Left ventricle myocardium inferior (tissue), 1 donor: ENCODE measurements around the gene DDIT4. TPM values are rescaled to one million over a fixed set of nuclear protein-coding genes. Genes with fewer than 3 reads are reported as not detected.
"Not testable (repeated sequence)": the region's sequence is repeated elsewhere in the genome, so short reads cannot be mapped to it uniquely, and the experiment has no call there.

Experiments used
- DNase-seq: peaks from one replicate; pipeline ENCODE4 v3.0.0-alpha.2; 2020
- H3K27ac ChIP-seq: fragments of 200-600 bp; replicated peaks from 2 replicates; pipeline ENCODE4 v1.8.0; 2021
- H3K27me3 ChIP-seq: fragments of 200-600 bp; 2 replicates; pipeline ENCODE4 v1.8.0; 2021; ENCODE audit warnings: low read depth
- H3K36me3 ChIP-seq: fragments of 200-600 bp; 2 replicates; pipeline ENCODE4 v1.8.0; 2021
- H3K4me1 ChIP-seq: fragments of 200-600 bp; 2 replicates; pipeline ENCODE4 v1.8.0; 2021
- H3K4me3 ChIP-seq: fragments of 200-600 bp; 2 replicates; pipeline ENCODE4 v1.8.0; 2021; ENCODE audit warnings: mild to moderate bottlenecking, moderate library complexity
- H3K9me3 ChIP-seq: fragments of 200-600 bp; replicated peaks from 2 replicates; pipeline ENCODE4 v1.8.0; 2021
- CTCF ChIP-seq: fragments of 200-600 bp; IDR thresholded peaks from 2 replicates; pipeline ENCODE4 v1.8.0; 2021; ENCODE audit warnings: antibody characterized with exemption, mild to moderate bottlenecking, borderline replicate concordance
- intact Hi-C: fragments of 100-400 bp; cut with micrococcal nuclease; formaldehyde crosslinking; loops from one replicate; pipeline ENCODE4 v1.11.0; 2022
- total RNA-seq: library from RNA; stranded (reverse); fragmentation: NEBNext Ultra II Directional; extraction: Animal tissue kit (Norgen Biotek cat#: 25700); gene quantifications from one replicate; pipeline ENCODE4 v1.2.1, GENCODE V29; 2021
- donor health status: DM: no; HTN: yes; CAD: no; lungs with severe emphysema.

Gene DDIT4
- total RNA-seq, 1 donor from 2014 or later = 66.3 TPM

GRCh38 chr10:72265990-72266865 is 7.5 kb upstream of the DDIT4 start:
- Histone ChIP-seq H3K27ac (no peak overlapping the region), H3K9me3 (no peaks in the 10 kb centered on the region), H3K4me1 (peaks cover 31% of the 10 kb centered on the region), H3K36me3 (no peaks in the 10 kb centered on the region), H3K4me3 (no peak overlapping the region), H3K27me3 (no peaks in the 10 kb centered on the region)
- DNase-seq = no peak
- no peak for TF ChIP-seq CTCF
- intact Hi-C loops = no loop called here

GRCh38 chr10:72267381-72267780 is 6.3 kb upstream of the DDIT4 start:
- no peak overlapping the region for H3K27ac ChIP-seq
- H3K4me1 ChIP-seq = peaks cover 32% of the 10 kb centered on the region
- no peaks in the 10 kb centered on the region for H3K36me3 ChIP-seq
- intact Hi-C loops = no loop called here
- no peaks in the 10 kb centered on the region for H3K27me3 ChIP-seq
- H3K9me3 ChIP-seq = no peaks in the 10 kb centered on the region
- no peak for DNase-seq
- H3K4me3 ChIP-seq = no peak overlapping the region
- no peak for TF ChIP-seq CTCF

GRCh38 chr10:72267819-72268399 is 5.8 kb upstream of the DDIT4 start:
- no peak for TF ChIP-seq CTCF

DNA sequence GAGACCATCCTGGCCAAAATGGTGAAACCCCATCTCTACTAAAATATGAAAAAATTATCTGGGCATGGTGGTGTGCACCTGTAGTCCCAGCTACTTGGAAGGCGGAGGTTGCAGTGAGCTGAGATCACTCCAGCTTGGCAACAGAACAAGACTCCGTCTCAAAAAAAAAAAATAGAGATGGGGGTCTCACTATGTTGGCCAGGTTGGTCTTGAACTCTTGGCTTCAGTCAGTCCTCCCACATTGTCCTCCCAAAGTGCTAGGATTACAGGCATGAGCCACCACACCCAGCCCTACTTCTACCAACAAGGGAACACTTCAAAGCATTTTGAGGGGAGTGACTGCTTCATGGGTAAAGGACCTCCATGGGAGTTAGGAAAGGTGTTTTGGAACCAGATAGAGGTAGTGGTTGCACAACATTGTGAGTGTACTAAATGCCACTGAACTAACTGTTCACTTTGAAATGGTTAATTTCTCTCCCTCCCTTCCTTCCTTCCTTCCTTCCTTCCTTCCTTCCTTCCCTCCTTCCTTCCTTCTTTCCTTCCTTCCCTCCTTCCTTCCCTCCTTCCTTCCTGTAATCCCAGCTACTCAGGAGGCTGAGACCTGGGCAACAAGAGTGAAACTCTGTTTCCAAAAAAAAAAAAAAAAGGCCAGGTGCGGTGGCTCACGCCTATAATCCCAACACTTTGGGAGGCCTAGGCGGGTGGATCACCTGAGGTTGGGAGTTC is 5.1 kb upstream of the DDIT4 start:
- DNase-seq, intact Hi-C loops, H3K27me3 ChIP-seq, H3K4me3 ChIP-seq, H3K27ac ChIP-seq, H3K36me3 ChIP-seq, H3K9me3 ChIP-seq: not testable (repeated sequence)
- peaks cover 30% of the 10 kb centered on the region for H3K4me1 ChIP-seq

More at GRCh38 chr10:72267819-72268399, 5.8 kb upstream of the DDIT4 start:
- no peak for DNase-seq
- intact Hi-C loops = no loop called here
- Histone ChIP-seq H3K4me1 (peaks cover 34% of the 10 kb centered on the region), H3K9me3 (no peaks in the 10 kb centered on the region), H3K27me3 (no peaks in the 10 kb centered on the region), H3K27ac (no peak overlapping the region), H3K4me3 (no peak overlapping the region), H3K36me3 (no peaks in the 10 kb centered on the region)

- H3K27ac ChIP-seq = peak overlapping the region; percentile 100
- H3K4me3 ChIP-seq = no peak overlapping the region
- H3K36me3 ChIP-seq = peaks cover 13% of the 10 kb centered on the region
- DNase-seq = no peak
- H3K4me1 ChIP-seq = peaks cover 46% of the 10 kb centered on the region
- no peaks in the 10 kb centered on the region for H3K9me3 ChIP-seq
- no peaks in the 10 kb centered on the region for H3K27me3 ChIP-seq
- no peak for TF ChIP-seq CTCF
- intact Hi-C loops = loop anchor here (10.0 kb wide), 1 partner anchor 54 kb away; no protein-coding TSS in a partner anchor
These were observed 3.0 kb upstream of the DDIT4 start for GRCh38 chr10:72270607-72271281.
